ENCODE results near the gene SH3YL1. TPM values are rescaled to one million over a fixed set of nuclear protein-coding genes. Genes with fewer than 3 reads are reported as not detected.

Gene SH3YL1
- polyA plus RNA-seq, 1 donor (not counting 4 experiments of a cell fraction or from before 2014, with no cell fraction given): 41.8 TPM

DNA sequence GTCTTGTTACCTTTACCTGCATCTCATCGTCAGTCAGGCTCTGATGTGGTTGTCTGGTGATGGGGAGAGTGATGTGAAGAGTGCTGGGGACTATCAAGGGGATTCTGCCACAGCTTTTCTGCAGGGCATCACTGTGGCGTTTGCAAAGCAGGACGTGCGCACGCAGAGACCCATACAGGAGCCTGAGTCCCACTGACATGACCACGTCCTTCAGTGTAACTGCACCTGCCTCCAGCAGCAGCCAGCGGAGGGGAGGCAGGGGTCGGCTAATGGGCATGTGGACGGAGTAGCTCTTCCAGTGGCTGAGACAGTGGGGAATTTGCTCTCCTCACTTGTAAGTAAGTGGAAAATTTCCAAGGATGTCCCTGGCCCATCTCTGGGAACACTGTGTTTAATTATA is 17.5 kb upstream of the SH3YL1 start:
- peaks cover 2% of the 10 kb centered on the region for H4K20me1 ChIP-seq (ENCODE audit: control insufficient read depth, extremely low read depth, insufficient read depth, low read length)
- no peak overlapping the region for H3K9ac ChIP-seq (ENCODE audit: control insufficient read depth, extremely low read depth, insufficient read depth, low read length)
- H3K4me2 ChIP-seq (ENCODE audit: control insufficient read depth, extremely low read depth, insufficient read depth, low read depth, low read length): no peak overlapping the region
- no peak for TF ChIP-seq EZH2 (IDR thresholded peaks at IDR 0.05; ENCODE audit: low read length)
- TF ChIP-seq, protein P1, sequence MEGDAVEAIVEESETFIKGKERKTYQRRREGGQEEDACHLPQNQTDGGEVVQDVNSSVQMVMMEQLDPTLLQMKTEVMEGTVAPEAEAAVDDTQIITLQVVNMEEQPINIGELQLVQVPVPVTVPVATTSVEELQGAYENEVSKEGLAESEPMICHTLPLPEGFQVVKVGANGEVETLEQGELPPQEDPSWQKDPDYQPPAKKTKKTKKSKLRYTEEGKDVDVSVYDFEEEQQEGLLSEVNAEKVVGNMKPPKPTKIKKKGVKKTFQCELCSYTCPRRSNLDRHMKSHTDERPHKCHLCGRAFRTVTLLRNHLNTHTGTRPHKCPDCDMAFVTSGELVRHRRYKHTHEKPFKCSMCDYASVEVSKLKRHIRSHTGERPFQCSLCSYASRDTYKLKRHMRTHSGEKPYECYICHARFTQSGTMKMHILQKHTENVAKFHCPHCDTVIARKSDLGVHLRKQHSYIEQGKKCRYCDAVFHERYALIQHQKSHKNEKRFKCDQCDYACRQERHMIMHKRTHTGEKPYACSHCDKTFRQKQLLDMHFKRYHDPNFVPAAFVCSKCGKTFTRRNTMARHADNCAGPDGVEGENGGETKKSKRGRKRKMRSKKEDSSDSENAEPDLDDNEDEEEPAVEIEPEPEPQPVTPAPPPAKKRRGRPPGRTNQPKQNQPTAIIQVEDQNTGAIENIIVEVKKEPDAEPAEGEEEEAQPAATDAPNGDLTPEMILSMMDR (optimal IDR thresholded peaks at IDR 0.05 in 1 of 3, IDR thresholded peaks at IDR 0.05 in 1 of 3, conservative IDR thresholded peaks at IDR 0.05 in 1 of 3; ENCODE audit: extremely low read depth in 1 of 3, insufficient read depth in 2 of 3, low read length in 3 of 3): no peak
- H3K79me2 ChIP-seq (ENCODE audit: control insufficient read depth, insufficient read depth, low read length): peaks cover 7% of the 10 kb centered on the region
- dilution Hi-C loops (cut with MboI; ENCODE audit: extremely low pct_ligation_motif_present, low sequenced_read_pairs): no loop called here
- H3K9me1 ChIP-seq (ENCODE audit: control insufficient read depth, extremely low read depth, insufficient read depth, low read length): no peaks in the 10 kb centered on the region
- FAIRE-seq: no peak
- DNase-seq (ENCODE audit: low read depth, low spot score): no peak
- H3K4me3 ChIP-seq (ENCODE audit: control insufficient read depth in 2 of 3, extremely low read depth in 1 of 3, insufficient read depth in 2 of 3, low read depth in 1 of 3, low read length in 3 of 3): no peak overlapping the region
- H3K27me3 ChIP-seq (ENCODE audit: control insufficient read depth, extremely low read depth, insufficient read depth, low read length): no peaks in the 10 kb centered on the region
- H2AFZ ChIP-seq (ENCODE audit: control insufficient read depth, low read length): no peak overlapping the region
- no peak overlapping the region for H3K27ac ChIP-seq (ENCODE audit: control insufficient read depth, insufficient read depth, low read length)
- H3K36me3 ChIP-seq (ENCODE audit: control insufficient read depth in 2 of 2, extremely low read depth in 1 of 2, insufficient read depth in 2 of 2, low read length in 2 of 2): peaks cover 9 to 16% of the 10 kb centered on the region in 2 experiments
- no peaks in the 10 kb centered on the region for H3K9me3 ChIP-seq (ENCODE audit: control insufficient read depth, low read depth, low read length)
- no peaks in the 10 kb centered on the region for H3K4me1 ChIP-seq (ENCODE audit: control insufficient read depth, extremely low read depth, insufficient read depth, low read length)

DNA sequence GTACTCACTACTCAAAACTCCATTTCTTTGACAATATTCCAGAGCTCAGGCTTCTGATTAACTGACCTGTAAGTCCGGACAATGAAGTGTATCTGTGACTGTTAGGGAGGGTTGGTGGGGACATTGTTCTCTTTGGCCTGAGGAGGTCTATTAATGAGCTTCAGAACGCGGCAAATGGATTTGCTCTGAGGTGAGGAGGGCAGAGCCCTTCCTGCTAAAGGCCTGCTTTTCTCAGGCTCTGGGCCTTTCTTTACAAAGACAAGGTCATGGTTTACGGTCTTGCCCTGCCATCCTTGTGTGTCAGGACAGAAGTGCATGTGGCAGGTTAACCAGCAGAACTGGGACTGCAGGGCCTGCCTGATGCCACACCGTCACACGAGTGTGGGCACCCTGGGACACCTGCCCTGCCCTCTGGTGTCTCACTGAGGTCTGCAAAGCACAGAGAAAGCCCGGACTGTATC is 16.8 kb upstream of the SH3YL1 start:
- H3K27me3 ChIP-seq (ENCODE audit: control insufficient read depth, extremely low read depth, insufficient read depth, low read length): no peaks in the 10 kb centered on the region
- peaks cover 11 to 16% of the 10 kb centered on the region in 2 experiments for H3K36me3 ChIP-seq (ENCODE audit: control insufficient read depth in 2 of 2, extremely low read depth in 1 of 2, insufficient read depth in 2 of 2, low read length in 2 of 2)
- H3K27ac ChIP-seq (ENCODE audit: control insufficient read depth, insufficient read depth, low read length): no peak overlapping the region
- DNase-seq (ENCODE audit: low read depth, low spot score): no peak
- H4K20me1 ChIP-seq (ENCODE audit: control insufficient read depth, extremely low read depth, insufficient read depth, low read length): peaks cover 2% of the 10 kb centered on the region
- no peak overlapping the region for H2AFZ ChIP-seq (ENCODE audit: control insufficient read depth, low read length)
- no peak overlapping the region for H3K4me3 ChIP-seq (ENCODE audit: control insufficient read depth in 2 of 3, extremely low read depth in 1 of 3, insufficient read depth in 2 of 3, low read depth in 1 of 3, low read length in 3 of 3)
- dilution Hi-C loops (cut with MboI; ENCODE audit: extremely low pct_ligation_motif_present, low sequenced_read_pairs): no loop called here
- no peak for TF ChIP-seq EZH2 (IDR thresholded peaks at IDR 0.05; ENCODE audit: low read length)
- TF ChIP-seq, protein P1 (optimal IDR thresholded peaks at IDR 0.05 in 1 of 3, IDR thresholded peaks at IDR 0.05 in 1 of 3, conservative IDR thresholded peaks at IDR 0.05 in 1 of 3; ENCODE audit: extremely low read depth in 1 of 3, insufficient read depth in 2 of 3, low read length in 3 of 3): no peak
- FAIRE-seq: no peak
- H3K9me3 ChIP-seq (ENCODE audit: control insufficient read depth, low read depth, low read length): no peaks in the 10 kb centered on the region
- H3K9me1 ChIP-seq (ENCODE audit: control insufficient read depth, extremely low read depth, insufficient read depth, low read length): no peaks in the 10 kb centered on the region
- no peaks in the 10 kb centered on the region for H3K4me1 ChIP-seq (ENCODE audit: control insufficient read depth, extremely low read depth, insufficient read depth, low read length)
- no peak overlapping the region for H3K9ac ChIP-seq (ENCODE audit: control insufficient read depth, extremely low read depth, insufficient read depth, low read length)
- H3K4me2 ChIP-seq (ENCODE audit: control insufficient read depth, extremely low read depth, insufficient read depth, low read depth, low read length): no peak overlapping the region
- peaks cover 13% of the 10 kb centered on the region for H3K79me2 ChIP-seq (ENCODE audit: control insufficient read depth, insufficient read depth, low read length)
